ENCODE data around the gene FIGNL1. TPM values are rescaled to one million over a fixed set of nuclear protein-coding genes. Genes with fewer than 3 reads are reported as not detected.

The FIGNL1 gene
- total RNA-seq, 1 donor from 2014 or later: 69.0 TPM

GRCh38 chr7:50492770-50493519 is 42.8 kb upstream of the FIGNL1 start:
- Mint-ChIP-seq H3K4me3 (no peak overlapping the region), H3K36me3 (no peaks in the 10 kb centered on the region), H3K27me3 (ENCODE audit: insufficient read depth, low read depth) (peaks cover 6% of the 10 kb centered on the region), H3K9me3 (peaks cover 2% of the 10 kb centered on the region), H3K27ac (no peak overlapping the region), H3K4me1 (peaks cover 3% of the 10 kb centered on the region)
- no peak for TF ChIP-seq CTCF (IDR thresholded peaks at IDR 0.05)
- TF ChIP-seq EZH2phosphoT487 (IDR thresholded peaks at IDR 0.05): no peak
- TF ChIP-seq EZH2 (IDR thresholded peaks at IDR 0.05): no peak
- Histone ChIP-seq H3K36me3 (no peaks in the 10 kb centered on the region), H4K20me1 (ENCODE audit: low read depth) (no peaks in the 10 kb centered on the region), H3K79me2 (ENCODE audit: low read depth) (no peaks in the 10 kb centered on the region), H2AFZ (replicated peaks) (no peak overlapping the region), H3K27me3 (no peaks in the 10 kb centered on the region), H3K4me1 (no peaks in the 10 kb centered on the region), H3K4me2 (no peak overlapping the region), H3K9ac (no peak overlapping the region), H3K9me3 (ENCODE audit: low read depth) (no peaks in the 10 kb centered on the region), H3F3A (ENCODE audit: low read depth) (no peaks in the 10 kb centered on the region), H3K4me3 (no peak overlapping the region), H3K27ac (no peak overlapping the region)
- DNase-seq (ENCODE audit: low spot score): no peak

DNA sequence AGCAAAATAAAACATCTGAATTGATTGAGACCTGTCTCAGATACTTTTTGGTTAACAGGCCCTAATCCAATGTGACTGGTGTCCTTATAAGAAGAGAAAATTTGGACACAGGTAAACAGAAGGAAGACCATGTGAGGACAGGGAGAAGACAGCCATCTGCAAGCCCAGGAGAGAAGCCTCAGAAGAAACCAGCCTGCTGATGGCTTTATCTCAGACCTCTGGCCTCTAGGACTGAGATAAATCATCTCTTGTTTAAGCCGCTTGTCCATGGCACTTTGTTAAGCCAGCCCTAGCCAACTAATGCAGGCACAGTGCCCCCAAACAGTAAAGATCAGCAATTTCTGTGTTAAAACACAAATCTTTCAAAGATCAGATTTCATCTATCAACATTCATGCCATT is 41.8 kb upstream of the FIGNL1 start:
- H3K4me3 ChIP-seq: no peak overlapping the region
- Mint-ChIP-seq H3K36me3 (no peaks in the 10 kb centered on the region), H3K9me3 (peaks cover 5% of the 10 kb centered on the region), H3K4me1 (peaks cover under 1% of the 10 kb centered on the region), H3K27me3 (ENCODE audit: insufficient read depth, low read depth) (peaks cover 4% of the 10 kb centered on the region), H3K4me3 (no peak overlapping the region), H3K27ac (no peak overlapping the region)
- H3K9ac ChIP-seq: no peak overlapping the region
- H3K27ac ChIP-seq: no peak overlapping the region
- no peak overlapping the region for H2AFZ ChIP-seq (replicated peaks)
- no peaks in the 10 kb centered on the region for H3K27me3 ChIP-seq
- H3K36me3 ChIP-seq: no peaks in the 10 kb centered on the region
- H3K4me2 ChIP-seq: no peak overlapping the region
- no peaks in the 10 kb centered on the region for H3K9me3 ChIP-seq (ENCODE audit: low read depth)
- DNase-seq (ENCODE audit: low spot score): no peak
- H3F3A ChIP-seq (ENCODE audit: low read depth): no peaks in the 10 kb centered on the region
- no peak for TF ChIP-seq CTCF (IDR thresholded peaks at IDR 0.05)
- no peak for TF ChIP-seq EZH2 (IDR thresholded peaks at IDR 0.05)
- TF ChIP-seq EZH2phosphoT487 (IDR thresholded peaks at IDR 0.05): no peak
- H3K4me1 ChIP-seq: no peaks in the 10 kb centered on the region
- H4K20me1 ChIP-seq (ENCODE audit: low read depth): no peaks in the 10 kb centered on the region
- H3K79me2 ChIP-seq (ENCODE audit: low read depth): no peaks in the 10 kb centered on the region

GRCh38 chr7:50491209-50491608 is 41.1 kb upstream of the FIGNL1 start:
- Histone ChIP-seq H3K9me3 (ENCODE audit: low read depth) (no peaks in the 10 kb centered on the region), H3K4me2 (no peak overlapping the region), H2AFZ (replicated peaks) (no peak overlapping the region), H3K36me3 (no peaks in the 10 kb centered on the region), H4K20me1 (ENCODE audit: low read depth) (no peaks in the 10 kb centered on the region), H3K27ac (no peak overlapping the region), H3F3A (ENCODE audit: low read depth) (no peaks in the 10 kb centered on the region), H3K79me2 (ENCODE audit: low read depth) (no peaks in the 10 kb centered on the region), H3K4me3 (no peak overlapping the region), H3K4me1 (no peaks in the 10 kb centered on the region), H3K9ac (no peak overlapping the region), H3K27me3 (no peaks in the 10 kb centered on the region)
- Mint-ChIP-seq H3K27ac (no peak overlapping the region), H3K36me3 (no peaks in the 10 kb centered on the region), H3K9me3 (peaks cover 5% of the 10 kb centered on the region), H3K4me3 (no peak overlapping the region), H3K27me3 (ENCODE audit: insufficient read depth, low read depth) (peaks cover 4% of the 10 kb centered on the region), H3K4me1 (no peaks in the 10 kb centered on the region)
- no peak for DNase-seq (ENCODE audit: low spot score)
- no peak for TF ChIP-seq EZH2phosphoT487 (IDR thresholded peaks at IDR 0.05)
- TF ChIP-seq CTCF (IDR thresholded peaks at IDR 0.05): no peak
